Right lobe of liver (tissue), 4 donors: ENCODE data around the gene CCBE1.

Source experiments
- POLR2A ChIP-seq: fragments of 450-650 bp; IDR thresholded peaks from one replicate; pipeline ENCODE4 v1.6.1; 2017; ENCODE audit warnings: antibody characterized with exemption, mild to moderate bottlenecking
- TF ChIP-seq, protein P1 (sequence below), 4 donors: fragments of 200-600 bp in 3 of 4; fragments of 450-650 bp in 1 of 4; IDR thresholded peaks; one replicate each; pipeline versions ENCODE4 v1.5.1 to v1.8.0; 2016 to 2022; ENCODE audit warnings: antibody characterized with exemption in 4 of 4, mild to moderate bottlenecking in 2 of 4
- donor health status: DM: no; HTN: no; CAD: no.
- donor health status: DM: no; HTN: no; CAD: no.
- donor health status: DM: no; HTN: yes; CAD: no.

DNA sequence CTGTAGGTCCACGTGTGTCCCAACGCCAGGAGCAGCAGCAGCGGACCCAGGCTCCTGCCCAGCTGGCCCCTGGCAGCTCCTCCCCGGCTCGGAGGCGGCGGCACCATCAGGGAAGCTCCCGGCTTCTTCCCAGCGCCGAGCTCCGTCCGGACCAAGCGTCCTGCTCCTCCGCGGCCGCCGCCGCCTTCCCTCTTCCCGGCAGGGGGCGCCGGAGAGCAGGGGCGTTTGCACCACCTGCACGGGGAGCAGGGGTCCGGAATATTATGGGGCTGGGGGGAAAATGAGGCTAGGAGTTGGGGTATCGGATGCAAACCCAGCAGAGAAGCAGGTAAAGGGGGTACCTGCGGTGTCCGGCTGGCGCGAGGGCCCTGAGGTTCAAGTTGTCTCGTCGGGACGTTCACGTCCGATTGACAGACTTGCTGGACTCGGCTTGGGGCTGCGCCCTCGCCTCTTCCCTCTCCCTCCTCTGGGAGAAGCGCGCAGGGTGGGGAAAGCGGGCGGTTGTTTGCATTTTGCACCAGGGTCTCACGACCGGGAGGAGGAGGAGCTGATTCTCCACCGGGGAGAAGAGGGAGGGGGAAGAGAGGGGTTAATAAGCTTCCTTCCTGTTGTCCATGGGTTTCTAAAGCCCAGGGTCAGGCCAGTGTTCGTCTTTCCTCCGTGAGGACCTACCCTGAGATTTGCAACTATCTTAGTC is at the start of gene CCBE1:
- TF ChIP-seq, protein P1, sequence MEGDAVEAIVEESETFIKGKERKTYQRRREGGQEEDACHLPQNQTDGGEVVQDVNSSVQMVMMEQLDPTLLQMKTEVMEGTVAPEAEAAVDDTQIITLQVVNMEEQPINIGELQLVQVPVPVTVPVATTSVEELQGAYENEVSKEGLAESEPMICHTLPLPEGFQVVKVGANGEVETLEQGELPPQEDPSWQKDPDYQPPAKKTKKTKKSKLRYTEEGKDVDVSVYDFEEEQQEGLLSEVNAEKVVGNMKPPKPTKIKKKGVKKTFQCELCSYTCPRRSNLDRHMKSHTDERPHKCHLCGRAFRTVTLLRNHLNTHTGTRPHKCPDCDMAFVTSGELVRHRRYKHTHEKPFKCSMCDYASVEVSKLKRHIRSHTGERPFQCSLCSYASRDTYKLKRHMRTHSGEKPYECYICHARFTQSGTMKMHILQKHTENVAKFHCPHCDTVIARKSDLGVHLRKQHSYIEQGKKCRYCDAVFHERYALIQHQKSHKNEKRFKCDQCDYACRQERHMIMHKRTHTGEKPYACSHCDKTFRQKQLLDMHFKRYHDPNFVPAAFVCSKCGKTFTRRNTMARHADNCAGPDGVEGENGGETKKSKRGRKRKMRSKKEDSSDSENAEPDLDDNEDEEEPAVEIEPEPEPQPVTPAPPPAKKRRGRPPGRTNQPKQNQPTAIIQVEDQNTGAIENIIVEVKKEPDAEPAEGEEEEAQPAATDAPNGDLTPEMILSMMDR (IDR thresholded peaks at IDR 0.05): peak; percentile 42 to 84 (median 74)
- no peak for TF ChIP-seq POLR2A
